H9 (cell line): ENCODE results near the gene TYMP. TPM values are rescaled to one million over a fixed set of nuclear protein-coding genes. Genes with fewer than 3 reads are reported as not detected.

ENCODE experiments used
- DNase-seq: peaks from one replicate; pipeline ENCODE4 v3.0.0-alpha.2; 2017
- H2AFZ ChIP-seq: one replicate; pipeline ENCODE4 v1.6.1; 2013; ENCODE audit warnings: mild to moderate bottlenecking, low read length, control low read depth, moderate library complexity
- H2AK5ac ChIP-seq: 2 replicates; pipeline ENCODE4 v1.6.1; 2013; ENCODE audit warnings: low read length, control low read depth, mixed read lengths; ENCODE audit not compliant: insufficient read length
- H2BK120ac ChIP-seq: one replicate; pipeline ENCODE4 v1.6.1; 2013; ENCODE audit warnings: low read depth, mild to moderate bottlenecking, low read length, control low read depth, inconsistent platforms; ENCODE audit not compliant: poor library complexity, severe bottlenecking
- H2BK12ac ChIP-seq: 2 replicates; pipeline ENCODE4 v1.6.1; 2013; ENCODE audit warnings: low read length, control low read depth, mixed read lengths, low read depth; ENCODE audit not compliant: insufficient read length
- H2BK15ac ChIP-seq: 2 replicates; pipeline ENCODE4 v1.6.1; 2013; ENCODE audit warnings: low read depth, low read length, control low read depth
- H2BK20ac ChIP-seq: one replicate; pipeline ENCODE4 v1.6.1; 2013; ENCODE audit warnings: low read depth, mild to moderate bottlenecking, low read length, control low read depth, inconsistent platforms; ENCODE audit not compliant: poor library complexity, severe bottlenecking
- H2BK5ac ChIP-seq: 2 replicates; pipeline ENCODE4 v1.6.1; 2013; ENCODE audit warnings: low read length, control low read depth, mixed read lengths; ENCODE audit not compliant: insufficient read length
- H3K14ac ChIP-seq: 2 replicates; pipeline ENCODE4 v1.6.1; 2013; ENCODE audit warnings: low read length, control low read depth; ENCODE audit not compliant: insufficient read depth
- H3K18ac ChIP-seq: 2 replicates; pipeline ENCODE4 v1.6.1; 2013; ENCODE audit warnings: low read depth, mild to moderate bottlenecking, mixed read lengths, low read length, control low read depth; ENCODE audit not compliant: insufficient read length
- H3K23ac ChIP-seq: 2 replicates; pipeline ENCODE4 v1.6.1; 2013; ENCODE audit warnings: low read length, control low read depth, mixed read lengths, low read depth; ENCODE audit not compliant: insufficient read length
- H3K23me2 ChIP-seq: 2 replicates; pipeline ENCODE4 v1.6.1; 2013; ENCODE audit warnings: low read depth, mild to moderate bottlenecking, mixed read lengths, low read length, control low read depth; ENCODE audit not compliant: insufficient read length, poor library complexity, severe bottlenecking
- H3K27ac ChIP-seq: 2 replicates; pipeline ENCODE4 v1.5.1; 2013; ENCODE audit warnings: low read length, control low read depth, mixed read lengths, low read depth; ENCODE audit not compliant: insufficient read length
- H3K27me3 ChIP-seq: 2 replicates; pipeline ENCODE4 v1.6.1; 2013; ENCODE audit warnings: low read length, control low read depth, inconsistent platforms; ENCODE audit not compliant: insufficient read depth
- H3K4ac ChIP-seq: 2 replicates; pipeline ENCODE4 v1.6.1; 2013; ENCODE audit warnings: low read depth, mild to moderate bottlenecking, control low read depth, inconsistent platforms, low read length, moderate library complexity
- H3K4me1 ChIP-seq: 2 replicates; pipeline ENCODE4 v1.6.1; 2013; ENCODE audit warnings: low read length, control low read depth, inconsistent platforms; ENCODE audit not compliant: insufficient read depth
- H3K4me2 ChIP-seq: 2 replicates; pipeline ENCODE4 v1.6.1; 2013; ENCODE audit warnings: low read length, control low read depth, mixed read lengths; ENCODE audit not compliant: insufficient read length, insufficient read depth
- H3K56ac ChIP-seq: 2 replicates; pipeline ENCODE4 v1.6.1; 2013; ENCODE audit warnings: low read depth, mild to moderate bottlenecking, mixed read lengths, low read length, control low read depth; ENCODE audit not compliant: insufficient read length
- H3K79me1 ChIP-seq: 2 replicates; pipeline ENCODE4 v1.6.1; 2013; ENCODE audit warnings: low read depth, mild to moderate bottlenecking, moderate library complexity, low read length, control low read depth, inconsistent platforms; ENCODE audit not compliant: insufficient read depth, poor library complexity, severe bottlenecking
- H3K79me2 ChIP-seq: 2 replicates; pipeline ENCODE4 v1.6.1; 2013; ENCODE audit warnings: low read length, control low read depth, inconsistent platforms; ENCODE audit not compliant: insufficient read depth
- H3K9ac ChIP-seq: 2 replicates; pipeline ENCODE4 v1.6.1; 2013; ENCODE audit warnings: low read length, control low read depth, mixed read lengths; ENCODE audit not compliant: insufficient read length; ENCODE audit errors: extremely low read depth
- H3K9me3 ChIP-seq: one replicate; pipeline ENCODE4 v1.6.1; 2013; ENCODE audit warnings: low read depth, low read length, inconsistent platforms; ENCODE audit not compliant: control insufficient read depth
- H3T11ph ChIP-seq: one replicate; pipeline ENCODE4 v1.6.1; 2013; ENCODE audit warnings: mild to moderate bottlenecking, low read length, control low read depth, inconsistent platforms
- H4K20me1 ChIP-seq: one replicate; pipeline ENCODE4 v1.6.1; 2013; ENCODE audit not compliant: control insufficient read depth, insufficient read length, insufficient read depth
- H4K5ac ChIP-seq: 2 replicates; pipeline ENCODE4 v1.6.1; 2013; ENCODE audit warnings: low read depth, mild to moderate bottlenecking, mixed read lengths, low read length, control low read depth; ENCODE audit not compliant: insufficient read length
- H4K8ac ChIP-seq: replicated peaks from 2 replicates; pipeline ENCODE4 v1.6.1; 2013; ENCODE audit warnings: low read length, control low read depth, mixed read lengths, low read depth; ENCODE audit not compliant: insufficient read length
- H4K91ac ChIP-seq: 2 replicates; pipeline ENCODE4 v1.6.1; 2013; ENCODE audit warnings: low read depth, mild to moderate bottlenecking, moderate library complexity, mixed read lengths, low read length, control low read depth; ENCODE audit not compliant: insufficient read length
- H3K27ac Mint-ChIP-seq, 3 experiments: 2 replicates in 2 of 3; 3 replicates in 1 of 3; pipeline ENCODE4 v1.8.0; 2020 to 2021; ENCODE audit warnings: mixed read lengths in 3 of 3, mild to moderate bottlenecking in 1 of 3, moderate library complexity in 1 of 3
- H3K27me3 Mint-ChIP-seq: 2 replicates; pipeline ENCODE4 v1.8.0; 2021; ENCODE audit warnings: low read depth, mild to moderate bottlenecking, moderate library complexity, mixed read lengths
- H3K36me3 Mint-ChIP-seq, 3 experiments: 2 replicates in 2 of 3; 3 replicates in 1 of 3; pipeline ENCODE4 v1.8.0; 2020 to 2021; ENCODE audit warnings: low read depth in 3 of 3, mixed read lengths in 3 of 3; ENCODE audit not compliant: insufficient read depth in 1 of 3
- H3K4me1 Mint-ChIP-seq, 2 experiments: 2 replicates each; pipeline ENCODE4 v1.8.0; 2020; ENCODE audit warnings: mixed read lengths in 2 of 2
- H3K4me3 Mint-ChIP-seq, 2 experiments: 2 replicates in 1 of 2; 3 replicates in 1 of 2; pipeline ENCODE4 v1.8.0; 2020 to 2021; ENCODE audit warnings: mild to moderate bottlenecking in 2 of 2, mixed read lengths in 2 of 2, moderate library complexity in 1 of 2
- H3K9me3 Mint-ChIP-seq, 2 experiments: 2 replicates in 1 of 2; 3 replicates in 1 of 2; pipeline ENCODE4 v1.8.0; 2020; ENCODE audit warnings: mild to moderate bottlenecking in 2 of 2, mixed read lengths in 2 of 2, moderate library complexity in 1 of 2
- CTCF ChIP-seq: fragments of 200-600 bp; sonication (generic); conservative IDR thresholded peaks from 3 replicates; pipeline ENCODE4 v1.8.0; 2021; ENCODE audit warnings: antibody characterized with exemption, mild to moderate bottlenecking
- WGBS: extraction: QIAGEN DNeasy Blood & Tissue Kit; methylation state at CpG from one replicate; pipeline ENCODE4 v1.1.7; 2013; ENCODE audit warnings: missing lambda C conversion rate, low lambda C conversion rate, mixed read lengths; ENCODE audit not compliant: insufficient read length; ENCODE audit errors: extremely low coverage; 5-methylcytosine and 5-hydroxymethylcytosine counted together
- total RNA-seq: library from RNA; stranded (reverse); gene quantifications from 2 replicates; pipeline ENCODE4 v1.2.1, GENCODE V29; 2021

Gene TYMP
- total RNA-seq, 1 experiment from 2014 or later, result 1.0 TPM

DNA sequence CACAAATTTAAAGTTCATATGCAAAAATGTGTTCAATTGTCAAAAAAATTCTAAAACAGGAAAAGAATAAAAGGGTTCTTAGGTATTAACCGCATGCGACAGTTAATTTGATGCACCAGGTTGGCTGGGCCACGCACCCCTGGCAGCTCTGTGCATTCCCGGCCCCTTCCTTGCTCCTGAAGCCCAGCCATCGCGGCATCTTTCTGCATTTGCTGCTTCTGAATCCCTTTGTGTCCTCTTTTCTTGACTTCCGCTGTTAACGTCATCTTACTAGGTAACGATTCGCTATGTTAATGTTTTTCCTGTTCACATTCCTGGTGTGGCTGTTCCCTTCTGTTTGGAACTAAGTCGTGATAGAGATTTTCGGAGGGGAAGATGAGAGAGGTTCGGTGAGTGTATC lies 8.0 kb upstream of the TYMP start:
- H3K14ac ChIP-seq, result no peak overlapping the region
- TF ChIP-seq CTCF, result no peak
- no peaks in the 10 kb centered on the region for H3K79me2 ChIP-seq
- no peak overlapping the region for H3K4me2 ChIP-seq
- Mint-ChIP-seq H3K27me3 (peaks cover 64% of the 10 kb centered on the region), H3K4me1 (peaks cover 6 to 9% of the 10 kb centered on the region in 2 experiments), H3K36me3 (no peaks in the 10 kb centered on the region), H3K4me3 (no peak overlapping the region; a peak in 1 of 5 replicates), H3K27ac (no peak overlapping the region), H3K9me3 (no peaks in the 10 kb centered on the region; a peak in 1 of 5 replicates)
- no peak overlapping the region for H4K91ac ChIP-seq
- H3K79me1 ChIP-seq, result no peaks in the 10 kb centered on the region
- H3K27me3 ChIP-seq, result no peaks in the 10 kb centered on the region; the same call in 1 of the 2 replicates
- no peak overlapping the region for H3K56ac ChIP-seq
- no peak overlapping the region for H2BK12ac ChIP-seq
- H4K5ac ChIP-seq, result no peak overlapping the region
- no peak overlapping the region for H3K27ac ChIP-seq
- DNase-seq, result no peak
- H4K8ac ChIP-seq, result no peak overlapping the region
- H3K9ac ChIP-seq, result no peak overlapping the region
- no peak overlapping the region for H2AK5ac ChIP-seq
- H3K23me2 ChIP-seq, result peaks cover 2% of the 10 kb centered on the region
- no peak overlapping the region for H3K23ac ChIP-seq
- H2BK20ac ChIP-seq, result no peak overlapping the region
- no peak overlapping the region for H2AFZ ChIP-seq
- no peak overlapping the region for H3T11ph ChIP-seq
- no peak overlapping the region for H2BK5ac ChIP-seq
- no peaks in the 10 kb centered on the region for H3K9me3 ChIP-seq
- H2BK15ac ChIP-seq, result no peak overlapping the region
- no peaks in the 10 kb centered on the region for H4K20me1 ChIP-seq
- H3K4me1 ChIP-seq, result no peaks in the 10 kb centered on the region
- no peak overlapping the region for H3K4ac ChIP-seq
- no peak overlapping the region for H2BK120ac ChIP-seq
- 100% methylated on average over 2 of the region's 13 CpGs for WGBS
- no peak overlapping the region for H3K18ac ChIP-seq
